ENCODE data around the gene TMF1.

GRCh38 chr3:69032737-69033136 is 19.4 kb downstream of the TMF1 start:
- TF ChIP-seq GATA2 (IDR thresholded peaks at IDR 0.05; ENCODE audit: low read depth, low read length), result no peak
- TF ChIP-seq GATA3 (IDR thresholded peaks at IDR 0.05; ENCODE audit: low read depth, low read length), result no peak
